Hepatocyte (in vitro differentiated cells): ENCODE results near the gene OTOS. TPM values are rescaled to one million over a fixed set of nuclear protein-coding genes. Genes with fewer than 3 reads are reported as not detected.

Experiments
- DNase-seq: peaks from one replicate; pipeline ENCODE4 v3.0.0-alpha.2; 2016; ENCODE audit warnings: low spot score
- H2AFZ ChIP-seq: fragments of 200-600 bp; sonication (generic); 2 replicates; pipeline ENCODE4 v1.6.0; 2016; ENCODE audit warnings: antibody characterized with exemption, mild to moderate bottlenecking
- H3K27ac ChIP-seq: fragments of 200-600 bp; sonication (generic); 2 replicates; pipeline ENCODE4 v1.5.1; 2016; ENCODE audit warnings: mild to moderate bottlenecking
- H3K27me3 ChIP-seq: fragments of 200-600 bp; sonication (generic); 2 replicates; pipeline ENCODE4 v1.6.1; 2016
- H3K36me3 ChIP-seq: fragments of 200-600 bp; sonication (generic); replicated peaks from 2 replicates; pipeline ENCODE4 v1.5.1; 2016; ENCODE audit warnings: low read depth; ENCODE audit not compliant: insufficient read depth
- H3K4me1 ChIP-seq: fragments of 200-600 bp; sonication (generic); 2 replicates; pipeline ENCODE4 v1.5.1; 2016; ENCODE audit warnings: mild to moderate bottlenecking, moderate library complexity; ENCODE audit not compliant: insufficient read depth
- H3K4me2 ChIP-seq: fragments of 200-600 bp; sonication (generic); 2 replicates; pipeline ENCODE4 v1.6.0; 2016
- H3K4me3 ChIP-seq: fragments of 200-600 bp; sonication (generic); 2 replicates; pipeline ENCODE4 v1.5.1; 2016; ENCODE audit warnings: mild to moderate bottlenecking
- H3K79me2 ChIP-seq: fragments of 200-600 bp; sonication (generic); 2 replicates; pipeline ENCODE4 v1.6.0; 2017; ENCODE audit warnings: mild to moderate bottlenecking
- H3K9me2 ChIP-seq: fragments of 200-600 bp; sonication (generic); replicated peaks from 2 replicates; pipeline ENCODE4 v1.6.0; 2017; ENCODE audit warnings: mild to moderate bottlenecking; ENCODE audit not compliant: insufficient read depth
- H3K9me3 ChIP-seq: fragments of 200-600 bp; sonication (generic); 2 replicates; pipeline ENCODE4 v1.5.1; 2016; ENCODE audit warnings: low read depth, mild to moderate bottlenecking
- H4K20me1 ChIP-seq: fragments of 200-600 bp; sonication (generic); 2 replicates; pipeline ENCODE4 v1.6.0; 2016; ENCODE audit warnings: mild to moderate bottlenecking; ENCODE audit not compliant: insufficient read depth, poor library complexity, severe bottlenecking
- EZH2 ChIP-seq: fragments of 200-600 bp; sonication (generic); IDR thresholded peaks from 2 replicates; pipeline ENCODE4 v1.6.1; 2016; ENCODE audit warnings: antibody characterized with exemption, mild to moderate bottlenecking, borderline replicate concordance
- EZH2phosphoT487 ChIP-seq: fragments of 200-600 bp; sonication (generic); IDR thresholded peaks from one replicate; pipeline ENCODE4 v1.6.1; 2018; ENCODE audit warnings: antibody characterized with exemption, mild to moderate bottlenecking, low read depth, moderate library complexity; ENCODE audit not compliant: unreplicated experiment, severe bottlenecking
- WGBS: methylation state at CpG from one replicate; pipeline ENCODE4 v1.1.6; 2016; ENCODE audit warnings: low lambda C conversion rate; ENCODE audit errors: missing lambda C conversion rate; 5-methylcytosine and 5-hydroxymethylcytosine counted together
- polyA plus RNA-seq: library from polyadenylated mRNA; unstranded; fragments of >200 nt; fragmentation: Nextera tagmentation; extraction: Ambion mirVana; gene quantifications from 2 replicates; pipeline ENCODE4 v1.2.1, GENCODE V29; 2016
- total RNA-seq: library from RNA; depleted of rRNA; stranded (reverse); fragments of >200 nt; gene quantifications from 2 replicates; pipeline ENCODE4 v1.2.3, GENCODE V29; 2014
- TF ChIP-seq, protein P1 (sequence below): fragments of 200-600 bp; sonication (generic); IDR thresholded peaks from 2 replicates; pipeline ENCODE4 v1.5.1; 2016; ENCODE audit warnings: antibody characterized with exemption, mild to moderate bottlenecking; ENCODE audit not compliant: poor library complexity

Gene OTOS
- total and polyA plus RNA-seq, 2 experiments from 2014 or later, result 0.50 TPM; not detected in 1

DNA sequence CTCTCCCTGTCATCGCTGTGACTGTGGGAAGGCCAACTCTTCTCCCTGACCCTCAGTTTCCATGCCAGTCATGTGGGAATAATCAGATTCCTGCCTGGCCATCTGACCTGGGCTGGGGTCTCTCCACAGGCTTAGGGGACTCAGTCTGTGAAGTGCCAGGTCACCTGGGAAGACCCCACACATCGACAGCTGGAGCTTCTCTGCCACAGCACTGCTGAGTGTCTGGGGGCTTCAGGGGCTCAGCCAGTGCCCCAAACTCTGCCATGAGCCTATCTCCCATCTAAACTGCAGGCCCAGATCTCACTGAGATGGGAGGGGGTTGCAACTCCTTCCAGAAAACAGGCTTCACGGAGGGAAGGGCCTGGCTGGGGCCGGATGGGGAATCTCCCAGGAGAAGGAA is 42.0 kb upstream of the OTOS start:
- H3K27ac ChIP-seq, result no peak overlapping the region
- no peaks in the 10 kb centered on the region for H3K4me1 ChIP-seq
- no peak overlapping the region for H3K4me3 ChIP-seq
- no peaks in the 10 kb centered on the region for H3K79me2 ChIP-seq
- H3K9me2 ChIP-seq, result no peaks in the 10 kb centered on the region
- no peak overlapping the region for H2AFZ ChIP-seq
- no peaks in the 10 kb centered on the region for H3K36me3 ChIP-seq
- H4K20me1 ChIP-seq, result no peaks in the 10 kb centered on the region
- H3K4me2 ChIP-seq, result no peak overlapping the region
- TF ChIP-seq, protein P1, sequence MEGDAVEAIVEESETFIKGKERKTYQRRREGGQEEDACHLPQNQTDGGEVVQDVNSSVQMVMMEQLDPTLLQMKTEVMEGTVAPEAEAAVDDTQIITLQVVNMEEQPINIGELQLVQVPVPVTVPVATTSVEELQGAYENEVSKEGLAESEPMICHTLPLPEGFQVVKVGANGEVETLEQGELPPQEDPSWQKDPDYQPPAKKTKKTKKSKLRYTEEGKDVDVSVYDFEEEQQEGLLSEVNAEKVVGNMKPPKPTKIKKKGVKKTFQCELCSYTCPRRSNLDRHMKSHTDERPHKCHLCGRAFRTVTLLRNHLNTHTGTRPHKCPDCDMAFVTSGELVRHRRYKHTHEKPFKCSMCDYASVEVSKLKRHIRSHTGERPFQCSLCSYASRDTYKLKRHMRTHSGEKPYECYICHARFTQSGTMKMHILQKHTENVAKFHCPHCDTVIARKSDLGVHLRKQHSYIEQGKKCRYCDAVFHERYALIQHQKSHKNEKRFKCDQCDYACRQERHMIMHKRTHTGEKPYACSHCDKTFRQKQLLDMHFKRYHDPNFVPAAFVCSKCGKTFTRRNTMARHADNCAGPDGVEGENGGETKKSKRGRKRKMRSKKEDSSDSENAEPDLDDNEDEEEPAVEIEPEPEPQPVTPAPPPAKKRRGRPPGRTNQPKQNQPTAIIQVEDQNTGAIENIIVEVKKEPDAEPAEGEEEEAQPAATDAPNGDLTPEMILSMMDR, result no peak
- TF ChIP-seq EZH2phosphoT487 (no peak), EZH2 (no peak)
- no peak for DNase-seq
- no peaks in the 10 kb centered on the region for H3K9me3 ChIP-seq
- no peaks in the 10 kb centered on the region for H3K27me3 ChIP-seq
- WGBS, result 88% methylated on average over 4 of the region's 4 CpGs

DNA sequence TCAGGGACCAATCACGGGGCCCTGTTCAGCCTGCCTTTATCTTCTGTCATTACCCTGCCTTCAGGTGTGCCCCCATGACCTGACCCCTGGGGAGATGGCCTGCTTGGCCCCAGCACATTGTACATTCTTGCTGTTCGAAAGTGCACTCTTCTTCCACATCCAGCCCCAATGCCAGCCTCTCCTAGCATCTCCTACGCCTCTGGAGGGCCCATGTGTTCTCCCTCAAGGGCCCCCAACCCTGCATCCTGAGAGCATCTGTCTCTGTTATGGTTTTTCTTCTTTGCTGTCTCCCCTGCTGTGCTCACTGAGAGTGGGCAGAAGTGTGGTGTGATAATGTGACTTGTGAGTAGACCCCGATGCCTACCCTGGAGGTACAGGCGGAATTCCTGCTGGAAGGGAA is 41.5 kb upstream of the OTOS start:
- H3K4me3 ChIP-seq, result no peak overlapping the region
- no peaks in the 10 kb centered on the region for H3K79me2 ChIP-seq
- H3K27ac ChIP-seq, result no peak overlapping the region
- WGBS, result 71% methylated on average over 5 of the region's 5 CpGs
- H3K4me1 ChIP-seq, result no peaks in the 10 kb centered on the region
- no peaks in the 10 kb centered on the region for H4K20me1 ChIP-seq
- no peaks in the 10 kb centered on the region for H3K9me3 ChIP-seq
- no peak overlapping the region for H3K4me2 ChIP-seq
- H3K27me3 ChIP-seq, result peaks cover 4% of the 10 kb centered on the region
- no peak overlapping the region for H2AFZ ChIP-seq
- no peaks in the 10 kb centered on the region for H3K36me3 ChIP-seq
- no peak for DNase-seq
- TF ChIP-seq EZH2 (no peak), EZH2phosphoT487 (no peak)
- TF ChIP-seq, protein P1, result no peak
- H3K9me2 ChIP-seq, result no peaks in the 10 kb centered on the region

DNA sequence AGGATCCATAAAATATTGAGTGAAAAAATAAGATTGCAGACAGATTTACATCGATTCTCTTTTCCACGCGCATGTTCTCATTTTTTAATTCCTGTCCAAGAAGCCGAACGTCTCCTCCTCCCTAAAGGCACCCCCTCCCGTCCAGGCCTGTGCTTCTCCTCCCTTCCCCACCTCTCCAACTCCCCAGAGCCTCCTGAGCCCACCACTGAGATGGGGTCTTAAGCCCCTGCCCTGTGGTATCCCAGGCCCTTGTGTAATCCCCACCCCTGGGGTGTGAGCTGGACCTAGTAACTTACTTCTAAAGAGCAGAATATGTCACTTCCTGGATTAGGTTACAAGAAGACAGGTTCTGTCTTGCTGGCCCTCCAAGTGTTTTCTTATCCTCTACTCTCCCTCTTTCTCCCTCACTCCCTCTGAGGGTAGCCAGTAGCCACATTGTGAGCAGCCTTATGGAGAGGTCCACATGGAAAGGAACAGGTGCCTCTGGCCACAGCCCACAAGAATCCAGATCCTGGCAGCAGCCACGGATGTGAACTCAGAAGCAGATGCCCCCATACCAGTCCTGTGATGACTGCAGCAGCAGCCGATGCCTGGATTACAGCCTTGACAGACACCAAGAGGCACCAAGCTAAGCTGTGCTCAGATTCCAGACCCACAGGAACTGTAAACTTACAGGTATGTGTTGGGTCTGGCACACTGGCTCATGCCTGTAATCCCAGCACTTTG is 39.6 kb upstream of the OTOS start:
- no peaks in the 10 kb centered on the region for H3K36me3 ChIP-seq
- 78% methylated on average over 8 of the region's 8 CpGs for WGBS
- no peak overlapping the region for H3K4me3 ChIP-seq
- no peaks in the 10 kb centered on the region for H3K79me2 ChIP-seq
- no peaks in the 10 kb centered on the region for H3K9me3 ChIP-seq
- no peak overlapping the region for H3K27ac ChIP-seq
- H2AFZ ChIP-seq, result no peak overlapping the region
- DNase-seq, result no peak
- no peak for TF ChIP-seq EZH2
- TF ChIP-seq, protein P1, result no peak
- TF ChIP-seq EZH2phosphoT487, result no peak
- H3K4me2 ChIP-seq, result no peak overlapping the region
- no peaks in the 10 kb centered on the region for H4K20me1 ChIP-seq
- H3K27me3 ChIP-seq, result peaks cover 18% of the 10 kb centered on the region
- no peaks in the 10 kb centered on the region for H3K9me2 ChIP-seq
- no peaks in the 10 kb centered on the region for H3K4me1 ChIP-seq
